ENCODE measurements around the gene ELOF1. TPM values are rescaled to one million over a fixed set of nuclear protein-coding genes. Genes with fewer than 3 reads are reported as not detected.

The ELOF1 gene
- total RNA-seq, 1 donor from 2014 or later, result 77.6 TPM

DNA sequence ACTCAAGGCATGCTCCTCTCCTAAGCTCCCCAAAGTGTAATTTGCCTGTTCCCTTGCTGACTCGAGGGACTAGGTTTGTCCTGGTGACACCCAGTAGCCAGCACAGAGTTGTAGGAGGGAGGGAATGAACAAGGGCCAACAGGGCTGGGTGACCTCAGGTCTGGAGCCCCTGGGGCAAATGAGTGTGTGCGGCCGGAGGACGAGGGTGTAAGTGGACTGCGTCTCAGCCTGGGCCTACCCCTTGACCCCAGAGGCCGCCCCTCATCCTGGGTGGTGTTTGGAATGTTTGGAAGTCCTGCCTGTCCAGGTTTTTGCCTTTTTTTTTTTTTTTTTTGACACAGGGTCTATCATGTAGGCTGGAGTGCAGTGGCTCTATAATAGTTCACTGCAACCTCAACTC lies 52.1 kb downstream of the ELOF1 start:
- Mint-ChIP-seq H3K27ac (peak overlapping the region; percentile 76), H3K4me3 (peak overlapping the region; percentile 91), H3K36me3 (ENCODE audit: low read depth) (peaks cover 7% of the 10 kb centered on the region), H3K4me1 (ENCODE audit: low read depth) (peaks cover 13% of the 10 kb centered on the region), H3K9me3 (no peaks in the 10 kb centered on the region), H3K27me3 (ENCODE audit: insufficient read depth) (no peaks in the 10 kb centered on the region)
- intact Hi-C loops (cut with micrococcal nuclease), result no loop called here
- DNase-seq (ENCODE audit: low spot score), result no peak

DNA sequence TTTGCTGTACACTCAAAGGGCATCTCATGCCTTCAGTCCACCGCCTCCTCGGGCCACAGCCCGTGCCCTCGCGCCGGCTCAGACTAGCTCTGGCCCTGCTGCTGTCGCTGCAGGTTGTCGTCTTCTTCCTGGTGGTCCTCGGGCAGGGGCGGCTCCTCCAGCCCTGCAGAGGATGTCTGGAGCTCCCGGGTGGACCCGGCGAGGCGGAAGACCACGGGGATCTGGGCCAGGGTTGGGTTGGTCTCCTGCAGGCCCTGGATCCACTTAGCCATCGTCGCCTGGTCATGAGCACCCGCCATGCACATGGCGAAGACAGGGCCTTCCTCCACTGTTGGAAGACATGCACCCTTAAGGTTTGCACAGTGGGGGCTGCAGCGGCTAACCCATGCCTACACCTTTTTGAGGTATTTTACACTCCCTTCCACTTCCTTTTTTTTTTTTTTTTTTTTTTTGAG lies 52.9 kb downstream of the ELOF1 start:
- peaks cover 8% of the 10 kb centered on the region for H3K36me3 Mint-ChIP-seq (ENCODE audit: low read depth)
- DNase-seq (ENCODE audit: low spot score), result no peak
- H3K27ac Mint-ChIP-seq, result peak overlapping the region; percentile 97
- no peaks in the 10 kb centered on the region for H3K27me3 Mint-ChIP-seq (ENCODE audit: insufficient read depth)
- intact Hi-C loops (cut with micrococcal nuclease), result no loop called here
- H3K9me3 Mint-ChIP-seq, result no peaks in the 10 kb centered on the region
- peaks cover 13% of the 10 kb centered on the region for H3K4me1 Mint-ChIP-seq (ENCODE audit: low read depth)
- peak overlapping the region; percentile 91 for H3K4me3 Mint-ChIP-seq

DNA sequence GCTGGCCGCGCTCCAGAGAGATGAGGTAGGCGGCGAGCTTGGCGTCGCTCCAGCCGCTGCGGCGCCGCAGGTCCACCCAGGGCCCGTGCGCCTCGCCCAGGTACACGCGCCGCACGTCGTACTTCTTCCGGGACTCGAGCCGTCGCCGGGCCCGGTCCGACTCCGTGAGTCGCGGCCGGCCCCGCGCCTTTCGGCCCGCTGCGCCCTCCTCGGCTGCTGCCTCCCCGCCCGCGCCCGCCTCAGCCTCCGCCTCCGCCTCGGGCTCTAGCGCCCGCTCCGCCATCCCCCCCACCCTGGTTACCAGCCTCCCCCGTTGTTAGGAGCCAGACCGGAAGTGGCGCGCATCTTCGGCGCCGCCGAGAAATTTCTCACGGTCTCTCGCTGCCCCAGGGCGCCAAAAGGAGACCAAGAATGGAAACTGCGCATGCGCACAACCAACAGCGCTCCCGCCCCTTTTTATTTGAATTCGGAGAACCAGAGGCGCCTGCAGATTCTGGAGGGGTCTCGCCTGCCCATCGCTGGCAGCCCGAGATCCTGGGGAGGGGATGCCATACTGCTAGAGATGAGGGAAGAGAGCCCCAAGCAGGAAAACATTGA lies 53.4 kb downstream of the ELOF1 start, which contains the start of gene ZNF653:
Gene ZNF653, minus strand, starts transcription at position 336 of the 597 bp plus-strand sequence. Its CDS starts 53 bp downstream, at position 283.
- Mint-ChIP-seq H3K4me1 (ENCODE audit: low read depth) (peaks cover 13% of the 10 kb centered on the region), H3K4me3 (peak within 1 kb of the TSS; percentile 91), H3K9me3 (no peaks in the 10 kb centered on the region), H3K36me3 (ENCODE audit: low read depth) (peaks cover 5% of the 10 kb centered on the region), H3K27ac (peak within 1 kb of the TSS; percentile 97), H3K27me3 (ENCODE audit: insufficient read depth) (no peaks in the 10 kb centered on the region)
- peak; percentile 93 for DNase-seq (ENCODE audit: low spot score)
- intact Hi-C loops (cut with micrococcal nuclease), result loop anchor here (1.0 to 2.0 kb wide), 9 partner anchors 23 to 1191 kb away; partner anchors contain the start of genes ECSIT, ELOF1, FBXW9 and ODAD3

- peak overlapping the region; percentile 84 for H3K27ac Mint-ChIP-seq
- H3K4me3 Mint-ChIP-seq, result peak overlapping the region; percentile 91
- peaks cover 13% of the 10 kb centered on the region for H3K4me1 Mint-ChIP-seq (ENCODE audit: low read depth)
These were observed 54.0 kb downstream of the ELOF1 start for GRCh38 chr19:11505032-11505503.

GRCh38 chr19:11504502-11505031 lies 54.5 kb downstream of the ELOF1 start:
- intact Hi-C loops (cut with micrococcal nuclease), result loop anchor here (1.0 to 2.0 kb wide), 9 partner anchors 22 to 1192 kb away; partner anchors contain the start of genes ECSIT, ELOF1, FBXW9 and ODAD3
- H3K36me3 Mint-ChIP-seq (ENCODE audit: low read depth), result peaks cover 10% of the 10 kb centered on the region
- peak overlapping the region; percentile 88 for H3K4me3 Mint-ChIP-seq
- peaks cover 13% of the 10 kb centered on the region for H3K4me1 Mint-ChIP-seq (ENCODE audit: low read depth)
- H3K9me3 Mint-ChIP-seq, result no peaks in the 10 kb centered on the region
- H3K27ac Mint-ChIP-seq, result peak overlapping the region; percentile 84
- DNase-seq (ENCODE audit: low spot score), result no peak
- H3K27me3 Mint-ChIP-seq (ENCODE audit: insufficient read depth), result no peaks in the 10 kb centered on the region

More at GRCh38 chr19:11505032-11505503, 54.0 kb downstream of the ELOF1 start:
- peak; percentile 97 for DNase-seq (ENCODE audit: low spot score)
- Mint-ChIP-seq H3K9me3 (no peaks in the 10 kb centered on the region), H3K27me3 (ENCODE audit: insufficient read depth) (no peaks in the 10 kb centered on the region), H3K36me3 (ENCODE audit: low read depth) (peaks cover 6% of the 10 kb centered on the region)
- intact Hi-C loops (cut with micrococcal nuclease), result loop anchor here (1.0 to 2.0 kb wide), 9 partner anchors 23 to 1191 kb away; partner anchors contain the start of genes ECSIT, ELOF1, FBXW9 and ODAD3

Other genes starting within 250 kb of the ELOF1 start
- gene RAB3D, start 219.6 kb downstream of the ELOF1 start, total RNA-seq, result 5.9 and 6.9 TPM in 2 replicates
- 26.6 and 31.2 TPM in 2 replicates for gene TMEM205, start 213.0 kb downstream of the ELOF1 start, total RNA-seq
- 10.7 and 14.4 TPM in 2 replicates for gene CCDC159, start 212.7 kb downstream of the ELOF1 start, total RNA-seq
- gene PLPPR2, start 203.8 kb downstream of the ELOF1 start, total RNA-seq, result 2.0 TPM in 2 replicates
- 3.2 and 3.9 TPM in 2 replicates for gene SWSAP1, start 184.6 kb downstream of the ELOF1 start, total RNA-seq
- gene EPOR, start 174.9 kb downstream of the ELOF1 start, total RNA-seq, result 7.3 and 7.9 TPM in 2 replicates
- not detected in 2 replicates for gene RGL3, start 139.9 kb downstream of the ELOF1 start, total RNA-seq
- not detected in 2 replicates for gene ODAD3, start 124.1 kb downstream of the ELOF1 start, total RNA-seq
- gene PRKCSH, start 123.6 kb downstream of the ELOF1 start, total RNA-seq, result 322 and 334 TPM in 2 replicates
- gene ELAVL3, start 78.2 kb downstream of the ELOF1 start, total RNA-seq, result 0.34 TPM in 1 of 2 replicates, not detected in the other
- 19.9 and 23.1 TPM in 2 replicates for gene ZNF653, start 53.4 kb downstream of the ELOF1 start, total RNA-seq
- 37.3 and 38.8 TPM in 2 replicates for gene ECSIT, start 30.1 kb downstream of the ELOF1 start, total RNA-seq
- gene CNN1, start 20.4 kb downstream of the ELOF1 start, total RNA-seq, result not detected in 2 replicates
- gene ACP5, start 18.4 kb upstream of the ELOF1 start, total RNA-seq, result 12.0 and 13.4 TPM in 2 replicates
- 4.3 and 5.2 TPM in 2 replicates for gene ZNF627, start 38.3 kb upstream of the ELOF1 start, total RNA-seq
- 2.5 and 2.8 TPM in 2 replicates for gene ZNF823, start 179.7 kb upstream of the ELOF1 start, total RNA-seq
- 2.8 and 4.4 TPM in 2 replicates for gene ZNF441, start 207.8 kb upstream of the ELOF1 start, total RNA-seq
- 0.54 and 0.56 TPM in 2 replicates for gene ZNF491, start 239.3 kb upstream of the ELOF1 start, total RNA-seq

All from activated T-helper 1 cell treated with anti-CD3 and anti-CD28 coated beads, Interleukin-12 subunit alpha, Interleukin-12 subunit beta, Interleukin-2, Interleukin-4 antibody, amounts not matched to agents 30 ng/mL and 10 ng/mL and 1 ng/mL, durations not matched to agents 14 hours and 24 hours and 36 hours (primary cell).